Measurements from ENCODE around the gene LRRC27.

Gene LRRC27

DNA sequence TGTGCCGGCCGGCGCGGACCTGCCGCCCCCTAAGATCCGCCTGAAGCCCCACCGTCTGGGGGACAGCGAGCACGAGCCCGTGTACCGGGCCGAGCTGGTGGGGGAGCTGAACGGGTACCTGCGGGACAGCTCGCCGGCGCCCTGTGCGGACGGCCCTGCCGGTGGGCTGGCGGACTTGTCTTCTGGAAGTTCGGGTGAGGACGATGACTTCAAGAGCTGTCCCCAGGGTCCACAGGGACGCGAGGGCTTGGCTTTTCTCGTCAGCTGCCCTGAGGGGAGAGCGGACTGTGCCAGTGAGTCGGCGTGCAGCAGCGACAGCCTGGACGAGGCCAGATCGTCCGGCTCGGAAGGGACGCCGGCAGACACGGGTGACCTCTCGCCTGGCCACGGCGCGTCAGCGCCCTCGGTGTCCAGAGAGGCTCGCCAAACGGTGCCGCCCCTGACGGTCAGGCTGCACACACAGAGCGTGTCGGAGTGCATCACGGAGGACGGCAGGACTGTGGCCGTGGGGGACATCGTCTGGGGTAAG, 73.5 kb downstream of the LRRC27 start:
- no peak for DNase-seq

GRCh38 chr10:132406181-132406580, 74.2 kb downstream of the LRRC27 start:
- DNase-seq, result no peak

GRCh38 chr10:132406750-132407149, 74.8 kb downstream of the LRRC27 start:
- DNase-seq, result no peak

- no peak for DNase-seq
Observed at GRCh38 chr10:132407243-132407746, 75.3 kb downstream of the LRRC27 start.

DNA sequence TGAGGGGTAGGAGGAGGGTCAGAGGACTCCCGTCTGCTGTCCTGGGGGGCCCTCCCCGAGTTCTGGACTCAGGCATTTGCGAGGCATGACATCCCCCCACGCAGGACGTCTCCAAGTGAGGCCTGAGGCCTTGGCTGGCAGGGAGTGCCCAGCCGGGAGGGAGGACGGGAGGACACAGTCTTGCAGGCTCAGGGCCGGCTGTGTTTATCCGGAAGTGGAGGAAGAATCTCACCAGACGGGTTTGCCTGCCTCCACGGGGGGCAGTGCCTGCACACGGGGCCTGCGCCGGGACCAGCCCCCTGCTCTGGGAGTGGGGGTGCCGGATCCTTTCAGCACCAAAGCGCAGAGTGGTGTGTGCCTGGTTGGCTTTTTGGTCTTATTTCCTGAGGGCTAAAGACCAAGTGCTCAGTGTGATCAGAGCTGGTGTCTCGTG, 75.9 kb downstream of the LRRC27 start:
- DNase-seq, result no peak

GRCh38 chr10:132408367-132408781, 76.4 kb downstream of the LRRC27 start:
- no peak for DNase-seq

GRCh38 chr10:132408823-132409666, 77.1 kb downstream of the LRRC27 start:
- DNase-seq, result no peak

GRCh38 chr10:132409667-132410028, 77.7 kb downstream of the LRRC27 start:
- DNase-seq, result no peak

GRCh38 chr10:132410056-132410778, 78.2 kb downstream of the LRRC27 start:
- no peak for DNase-seq

GRCh38 chr10:132410779-132411532, 79.0 kb downstream of the LRRC27 start:
- no peak for DNase-seq

GRCh38 chr10:132411561-132412253, 79.7 kb downstream of the LRRC27 start:
- DNase-seq, result no peak

DNA sequence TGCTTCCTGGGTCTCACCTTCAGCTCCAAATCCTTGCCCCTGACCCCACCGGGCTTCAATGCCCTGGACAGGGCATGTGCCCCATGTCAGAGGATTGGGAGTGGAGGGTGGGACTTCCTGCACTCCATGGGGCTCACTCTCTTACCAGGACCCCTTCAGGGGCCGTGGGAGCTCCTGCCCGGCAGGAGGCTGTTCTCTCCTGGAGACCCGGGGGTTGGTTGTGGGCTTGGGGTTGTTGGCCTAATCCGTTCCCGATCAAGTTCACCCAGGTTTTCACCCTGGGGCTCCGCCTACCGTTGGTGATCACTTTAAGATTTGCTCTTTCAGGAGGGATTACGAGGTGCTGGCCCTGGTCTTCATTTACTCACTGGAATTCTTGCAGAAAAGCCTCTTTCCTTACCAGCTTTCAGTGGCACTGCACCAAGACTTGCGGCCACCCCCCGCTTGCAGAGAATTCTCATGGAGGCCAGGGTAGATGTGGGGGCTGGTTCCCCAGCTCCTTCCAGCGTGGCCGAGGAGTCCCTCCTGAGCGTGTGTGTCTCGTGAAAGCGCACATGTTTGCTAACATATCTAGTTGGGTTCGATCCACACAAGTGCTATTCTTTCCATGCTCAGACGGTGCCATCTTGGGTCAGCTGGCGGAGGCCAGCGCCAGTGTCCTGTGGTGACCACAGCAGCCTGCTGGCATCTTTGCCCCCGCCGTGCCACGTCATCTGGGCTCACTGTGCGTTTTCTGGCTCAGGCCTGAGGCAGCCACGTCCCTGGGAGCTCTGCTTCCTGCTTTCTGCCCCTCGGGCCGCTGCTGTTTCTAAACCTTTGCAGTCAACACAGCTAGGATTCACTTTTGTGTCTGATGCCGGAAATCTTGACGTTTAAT, 80.6 kb downstream of the LRRC27 start:
- no peak for DNase-seq

- DNase-seq, result no peak
Observed at GRCh38 chr10:132413226-132414205, 81.5 kb downstream of the LRRC27 start.

DNA sequence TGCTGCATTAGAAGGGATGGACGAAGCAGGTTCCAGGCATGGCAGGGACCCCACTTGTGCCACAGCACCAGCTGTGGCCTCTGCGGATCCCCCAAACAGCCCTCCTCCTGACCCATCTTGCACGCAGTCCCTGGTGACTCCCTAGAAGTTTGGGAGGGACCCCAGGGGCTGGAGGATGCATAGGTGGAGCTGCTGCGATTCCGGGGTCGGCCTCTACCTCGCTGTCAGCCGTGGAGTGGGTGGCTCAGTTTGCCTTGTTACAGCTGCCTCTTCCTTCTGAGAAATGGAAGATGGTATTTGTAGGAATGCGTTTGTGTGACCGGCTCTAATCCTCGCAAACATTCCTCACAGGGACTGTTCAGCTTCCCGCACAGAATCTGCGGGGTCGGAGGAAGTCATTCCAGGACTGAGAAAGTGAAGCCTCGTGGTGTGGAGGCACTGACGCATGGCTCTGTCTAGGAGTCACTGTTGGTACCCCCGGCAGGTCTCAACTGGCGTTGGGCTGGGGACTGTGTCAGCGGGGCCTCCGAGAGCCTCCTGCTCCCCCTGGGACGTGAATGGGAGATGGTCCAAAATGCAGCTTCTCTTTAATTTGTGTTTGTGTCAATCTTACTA, 82.5 kb downstream of the LRRC27 start:
- no peak for DNase-seq

DNA sequence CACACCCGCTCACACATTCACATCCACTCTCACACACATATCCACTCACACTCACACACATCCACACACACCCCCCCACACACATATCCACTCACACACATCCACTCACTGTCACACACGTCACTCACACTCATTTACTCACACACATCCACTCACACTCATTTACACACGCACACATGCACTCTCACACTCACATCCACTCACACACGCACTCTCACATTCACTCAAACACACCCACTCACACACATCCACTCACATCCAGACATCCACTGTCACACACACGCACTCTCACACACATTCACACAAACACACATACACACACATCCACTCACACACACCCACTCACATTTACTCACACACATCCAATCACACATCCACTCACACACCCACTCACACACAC, 83.3 kb downstream of the LRRC27 start:
- DNase-seq, result no peak

DNA sequence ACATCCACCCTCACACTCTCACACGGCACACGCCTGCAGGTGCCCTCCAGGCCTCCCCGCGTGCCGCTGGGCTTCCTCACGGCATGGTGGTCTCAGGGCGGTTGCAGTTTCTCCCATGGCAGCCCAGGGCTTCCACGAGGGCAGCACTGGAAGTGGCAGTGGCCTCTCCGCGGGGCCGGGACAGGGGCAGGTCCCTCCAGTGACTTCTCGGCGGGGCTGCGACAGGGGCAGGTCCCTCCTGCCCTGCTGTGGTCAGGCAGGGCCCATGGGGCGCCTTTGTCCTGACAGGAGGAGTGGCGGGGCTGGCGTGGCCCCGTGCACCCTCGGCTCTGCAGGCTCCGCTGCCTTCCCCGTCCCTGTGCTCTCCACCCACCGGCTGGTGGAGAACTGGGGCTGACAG, 84.0 kb downstream of the LRRC27 start:
- DNase-seq, result no peak

GRCh38 chr10:132416566-132417256, 84.7 kb downstream of the LRRC27 start:
- no peak for DNase-seq

DNA sequence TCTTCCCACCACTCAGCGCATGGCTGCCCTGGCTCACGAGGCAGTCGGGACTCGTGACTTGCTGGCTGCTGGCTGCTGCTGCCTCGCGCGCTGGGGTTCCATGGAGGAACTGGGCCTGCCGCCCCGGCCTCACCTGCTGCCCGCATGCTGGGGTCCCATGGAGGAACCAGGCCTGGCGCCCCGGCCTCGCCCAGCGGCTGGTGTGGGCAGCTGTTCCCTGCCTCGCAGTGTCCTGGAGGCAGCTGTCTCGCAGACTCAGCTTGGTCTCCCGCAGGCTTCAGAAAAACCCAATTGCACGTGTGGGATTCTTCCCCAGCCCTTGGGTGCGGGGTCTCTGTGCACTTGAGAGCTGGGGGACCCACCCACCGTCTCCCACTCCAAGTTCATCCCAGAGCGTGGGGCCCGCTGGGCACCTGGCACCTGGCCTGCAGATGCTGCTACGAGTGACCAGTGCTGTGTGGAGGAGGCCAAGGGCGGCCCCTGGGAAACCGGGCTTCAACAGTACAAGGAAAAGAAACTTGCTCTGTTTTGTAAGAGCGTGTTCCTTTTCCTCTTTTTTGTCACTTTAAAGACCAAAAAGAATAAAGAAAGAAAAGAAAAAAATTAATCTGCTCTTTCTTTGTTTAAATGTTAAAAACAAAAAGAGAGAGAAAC, 85.4 kb downstream of the LRRC27 start:
- no peak for DNase-seq
